ENCODE measurements around the gene FRMPD2.

Gene FRMPD2

DNA sequence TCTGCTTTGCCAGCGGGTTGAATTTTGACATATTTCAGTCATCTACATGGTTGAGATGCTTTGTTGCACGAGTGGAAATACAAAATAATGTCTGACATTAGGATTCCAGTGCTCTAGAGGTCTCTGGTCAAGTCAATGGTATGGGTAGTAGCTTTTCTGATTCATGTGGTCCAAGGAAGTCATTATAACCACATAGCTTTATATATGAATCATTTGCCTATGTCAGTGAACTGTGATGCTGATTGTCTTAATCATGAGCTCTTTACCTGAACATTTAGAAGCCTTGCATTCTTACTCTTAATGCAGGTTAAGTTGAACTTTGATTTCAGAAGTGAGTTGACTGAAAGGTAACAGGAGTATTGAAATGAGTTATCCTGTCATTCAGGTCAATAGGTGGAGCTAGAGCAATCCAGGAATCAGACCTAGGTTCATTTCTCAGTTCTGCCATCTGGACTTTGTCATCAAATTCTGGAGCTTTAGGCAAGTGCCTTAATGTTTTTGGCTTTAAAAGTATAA is 35.3 kb upstream of the FRMPD2 start:
- peak; percentile 15 for TF ChIP-seq CTCF (IDR thresholded peaks at IDR 0.05; ENCODE audit: low read depth, low read length)
- H3K4me3 ChIP-seq (replicated peaks in 1 of 2; ENCODE audit: low read depth in 2 of 2, low read length in 2 of 2): no peak overlapping the region
- DNase-seq (ENCODE audit: low read depth in 2 of 2): peak; percentile 20 to 75

DNA sequence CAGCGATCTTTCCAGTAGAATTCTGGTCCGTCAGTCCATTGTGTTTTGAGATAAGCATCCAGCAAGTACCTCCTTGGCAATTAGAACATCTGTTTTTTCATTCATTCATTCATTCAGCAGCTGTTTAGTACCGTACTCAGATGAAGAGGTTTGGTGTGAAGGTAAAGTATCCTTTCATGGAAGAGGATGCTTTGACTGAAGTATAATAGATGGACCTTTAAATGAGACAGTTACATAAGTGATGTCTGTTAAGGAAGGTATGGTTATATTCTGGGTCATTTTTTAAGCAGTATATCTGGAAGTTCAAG is 33.2 kb upstream of the FRMPD2 start:
- H3K4me3 ChIP-seq (replicated peaks in 1 of 2; ENCODE audit: low read depth in 2 of 2, low read length in 2 of 2): peak overlapping the region; percentile 75 to 79
- no peak for DNase-seq (ENCODE audit: low read depth in 2 of 2)
- no peak for TF ChIP-seq CTCF (IDR thresholded peaks at IDR 0.05; ENCODE audit: low read depth, low read length)

- H3K4me3 ChIP-seq (replicated peaks in 1 of 2; ENCODE audit: low read depth in 2 of 2, low read length in 2 of 2): peak overlapping the region; percentile 75 to 79
- DNase-seq (ENCODE audit: low read depth in 2 of 2): peak; percentile 36 to 60
- no peak for TF ChIP-seq CTCF (IDR thresholded peaks at IDR 0.05; ENCODE audit: low read depth, low read length)
Observed at GRCh38 chr10:48306870-48307710, 32.6 kb upstream of the FRMPD2 start.

DNA sequence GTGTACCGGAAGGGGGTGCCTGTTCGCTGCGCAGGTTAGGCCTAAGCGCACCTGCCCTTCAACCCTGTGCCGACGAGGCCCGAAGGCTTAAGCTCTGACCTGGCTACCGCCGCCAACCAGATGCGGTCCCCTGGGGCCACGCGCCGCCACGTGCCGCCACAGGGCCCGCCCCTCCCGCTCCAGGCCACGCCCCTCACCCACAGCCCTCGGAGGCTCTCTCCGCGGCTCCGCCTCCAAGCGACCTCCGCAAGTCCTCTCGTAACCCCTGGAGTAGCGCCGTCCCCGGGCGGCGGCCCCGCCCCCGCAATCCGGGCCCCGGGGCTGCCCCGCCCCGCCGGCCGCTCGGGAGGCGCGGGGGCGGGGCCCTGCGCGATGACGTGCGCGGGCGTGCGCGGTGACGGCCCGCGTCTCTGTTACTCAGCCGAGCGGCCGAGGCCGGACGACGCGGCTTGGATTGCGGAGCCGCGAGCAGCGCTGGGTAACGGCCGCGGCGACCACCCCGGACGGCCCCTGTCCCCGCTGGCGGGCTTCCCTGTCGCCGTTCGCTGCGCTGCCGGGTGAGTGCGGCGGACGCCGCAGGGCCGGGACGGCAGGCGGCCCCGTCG is 31.9 kb upstream of the FRMPD2 start, which contains the start of gene MAPK8:
MAPK8 (plus strand) TSS at position 413 of the 605 bp plus-strand sequence. CDS start 94,984 bp downstream, outside the sequence.
- peak; percentile 86 to 93 for DNase-seq (ENCODE audit: low read depth in 2 of 2)
- H3K4me3 ChIP-seq (replicated peaks in 1 of 2; ENCODE audit: low read depth in 2 of 2, low read length in 2 of 2): peak within 1 kb of the TSS; percentile 75 to 79
- TF ChIP-seq CTCF (IDR thresholded peaks at IDR 0.05; ENCODE audit: low read depth, low read length): no peak

DNA sequence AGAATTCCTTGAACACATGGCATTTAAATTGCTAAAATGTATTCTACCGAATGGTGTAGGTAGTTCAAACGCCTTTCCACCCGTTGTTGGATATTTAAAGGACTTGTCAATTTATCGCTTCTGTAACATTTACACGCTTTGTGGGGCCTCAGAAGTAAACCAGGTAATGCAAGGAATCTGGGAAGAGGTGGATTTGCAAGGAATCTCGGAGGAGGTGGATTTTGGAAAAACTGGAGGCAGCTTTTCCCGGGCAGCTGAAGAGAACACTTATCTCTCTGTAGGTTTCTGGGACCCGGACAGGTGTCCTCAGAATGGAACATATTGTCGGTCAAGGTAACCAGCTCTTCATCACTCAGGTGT is 31.4 kb upstream of the FRMPD2 start:
- TF ChIP-seq CTCF (IDR thresholded peaks at IDR 0.05; ENCODE audit: low read depth, low read length): no peak
- peak overlapping the region; percentile 75 to 79 for H3K4me3 ChIP-seq (replicated peaks in 1 of 2; ENCODE audit: low read depth in 2 of 2, low read length in 2 of 2)
- DNase-seq (ENCODE audit: low read depth in 2 of 2): no peak

- TF ChIP-seq CTCF (IDR thresholded peaks at IDR 0.05; ENCODE audit: low read depth, low read length): no peak
- no peak for DNase-seq (ENCODE audit: low read depth in 2 of 2)
- no peak overlapping the region for H3K4me3 ChIP-seq (replicated peaks in 1 of 2; ENCODE audit: low read depth in 2 of 2, low read length in 2 of 2)
Observed at GRCh38 chr10:48302515-48303476, 28.3 kb upstream of the FRMPD2 start.
